NCI-H1417 (cell line): ENCODE data around the gene UBE2QL1.

Experiments used
- DNase-seq, 3 experiments: peaks; one replicate each; lab custom pipeline; 2025; lab: John Stamatoyannopoulos, UW

The UBE2QL1 gene

GRCh38 chr5:6454628-6455053 is 6.0 kb downstream of the UBE2QL1 start:
- DNase-seq: no peak

GRCh38 chr5:6455571-6456200 is 7.0 kb downstream of the UBE2QL1 start:
- no peak for DNase-seq

GRCh38 chr5:6456766-6457370 is 8.2 kb downstream of the UBE2QL1 start:
- no peak for DNase-seq

GRCh38 chr5:6457592-6457991 is 8.9 kb downstream of the UBE2QL1 start:
- no peak for DNase-seq

- DNase-seq: no peak
Measured at GRCh38 chr5:6458833-6459232, 10.2 kb downstream of the UBE2QL1 start.

GRCh38 chr5:6459896-6460295 is 11.2 kb downstream of the UBE2QL1 start:
- no peak for DNase-seq

- no peak for DNase-seq
Measured at GRCh38 chr5:6461006-6461405, 12.3 kb downstream of the UBE2QL1 start.

- peak in 1 of 3 experiments; percentile 36 for DNase-seq
Measured at GRCh38 chr5:6461793-6462650, 13.4 kb downstream of the UBE2QL1 start.

- DNase-seq: peak in 1 of 3 experiments; percentile 32
Measured at GRCh38 chr5:6462671-6463070, 14.0 kb downstream of the UBE2QL1 start.

GRCh38 chr5:6464441-6464840 is 15.8 kb downstream of the UBE2QL1 start:
- DNase-seq: no peak

- DNase-seq: no peak
Measured at GRCh38 chr5:6465831-6466790, 17.5 kb downstream of the UBE2QL1 start.

- no peak for DNase-seq
Measured at GRCh38 chr5:6466975-6467567, 18.4 kb downstream of the UBE2QL1 start.

GRCh38 chr5:6467591-6467990 is 18.9 kb downstream of the UBE2QL1 start:
- DNase-seq: no peak

GRCh38 chr5:6468104-6468503 is 19.4 kb downstream of the UBE2QL1 start:
- DNase-seq: no peak

GRCh38 chr5:6468870-6469269 is 20.2 kb downstream of the UBE2QL1 start:
- DNase-seq: no peak

- DNase-seq: peak in 1 of 3 experiments; percentile 21
Measured at GRCh38 chr5:6469836-6470235, 21.2 kb downstream of the UBE2QL1 start.

- DNase-seq: no peak
Measured at GRCh38 chr5:6470672-6471071, 22.0 kb downstream of the UBE2QL1 start.

GRCh38 chr5:6471252-6471651 is 22.6 kb downstream of the UBE2QL1 start:
- no peak for DNase-seq

- peak in 1 of 3 experiments; percentile 35 for DNase-seq
Measured at GRCh38 chr5:6472792-6473191, 24.1 kb downstream of the UBE2QL1 start.

GRCh38 chr5:6473284-6473683 is 24.6 kb downstream of the UBE2QL1 start:
- DNase-seq: no peak

GRCh38 chr5:6475626-6476312 is 27.1 kb downstream of the UBE2QL1 start:
- DNase-seq: peak; percentile 55 to 92 (median 73)
